Stimulated activated effector memory CD8-positive, alpha-beta T cell treated with anti-CD3 and anti-CD28 coated beads, Interleukin-12 subunit alpha, Interleukin-12 subunit beta, amount 100 ng/mL, for 72 hours (primary cell): ENCODE results near the gene TLCD4.

Experiments used
- ATAC-seq: fragments of 150-1000 bp; cut with Tn5 transposase; 2 replicates; pipeline ENCODE4 v1.10.0; 2021
- DNase-seq, 2 donors: peaks; one replicate each; pipeline ENCODE4 v3.0.0; 2021 to 2022; ENCODE audit warnings: low spot score in 2 of 2
- H3K27ac Mint-ChIP-seq: one replicate; pipeline ENCODE4 v1.8.0; 2022; ENCODE audit warnings: mild to moderate bottlenecking, mixed read lengths
- H3K36me3 Mint-ChIP-seq: one replicate; pipeline ENCODE4 v1.8.0; 2022; ENCODE audit warnings: mild to moderate bottlenecking, mixed read lengths
- H3K4me1 Mint-ChIP-seq: one replicate; pipeline ENCODE4 v1.8.0; 2022; ENCODE audit warnings: mixed read lengths
- H3K4me3 Mint-ChIP-seq: one replicate; pipeline ENCODE4 v1.8.0; 2022; ENCODE audit warnings: mild to moderate bottlenecking, mixed read lengths
- H3K9me3 Mint-ChIP-seq: one replicate; pipeline ENCODE4 v1.8.0; 2022; ENCODE audit warnings: mixed read lengths

The TLCD4 gene, protein sequence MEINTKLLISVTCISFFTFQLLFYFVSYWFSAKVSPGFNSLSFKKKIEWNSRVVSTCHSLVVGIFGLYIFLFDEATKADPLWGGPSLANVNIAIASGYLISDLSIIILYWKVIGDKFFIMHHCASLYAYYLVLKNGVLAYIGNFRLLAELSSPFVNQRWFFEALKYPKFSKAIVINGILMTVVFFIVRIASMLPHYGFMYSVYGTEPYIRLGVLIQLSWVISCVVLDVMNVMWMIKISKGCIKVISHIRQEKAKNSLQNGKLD

DNA sequence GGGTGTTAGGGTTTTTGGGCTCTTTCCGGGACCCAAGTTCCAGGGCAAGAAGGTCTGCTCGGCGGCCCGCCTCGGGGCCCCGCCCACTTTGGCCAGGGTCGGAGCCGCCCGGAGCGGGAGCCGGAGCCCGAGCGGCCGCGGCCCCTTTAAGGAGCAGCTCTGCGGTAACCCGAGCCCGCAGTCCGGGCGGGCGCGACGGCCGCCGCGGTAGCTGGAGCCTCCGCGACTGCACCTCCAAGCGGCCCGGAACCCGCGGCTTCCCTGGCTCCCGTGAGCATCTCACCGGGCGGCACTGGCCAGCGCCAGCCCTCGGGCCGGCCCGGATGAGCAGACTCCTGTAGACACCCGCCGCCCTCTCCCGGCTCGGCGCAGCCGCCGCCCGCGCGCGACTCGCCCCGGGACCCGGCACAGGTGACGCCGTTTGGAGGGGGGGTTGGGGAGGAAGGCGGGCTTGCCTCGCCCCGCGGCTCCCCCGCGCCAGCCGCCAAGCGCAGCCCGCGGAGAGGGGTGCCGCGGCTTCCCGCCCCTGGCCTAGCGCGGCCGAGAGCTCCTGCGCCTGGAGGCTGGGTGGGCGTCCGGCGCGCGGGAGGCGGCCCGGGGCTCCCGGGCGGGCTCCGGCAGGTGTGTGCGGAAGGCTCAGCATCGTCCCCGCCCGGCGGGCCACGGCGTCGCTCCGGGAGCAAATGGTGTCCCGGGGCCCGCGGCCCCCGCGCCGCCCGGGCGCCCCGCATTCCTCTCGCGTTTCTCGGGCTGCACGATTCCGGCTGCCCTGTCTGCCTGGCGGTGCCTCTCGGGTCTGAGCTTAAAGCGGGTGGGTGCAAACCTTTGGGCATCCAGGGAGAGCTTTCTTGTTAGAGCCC is at the start of gene TLCD4:
Gene TLCD4, plus strand, starts transcription at position 149 of the 860 bp plus-strand sequence. CDS start 26,547 bp downstream, outside the sequence.
- no peaks in the 10 kb centered on the region for H3K9me3 Mint-ChIP-seq
- H3K4me3 Mint-ChIP-seq: peak within 1 kb of the TSS; percentile 62
- no peak within 1 kb of the TSS for H3K27ac Mint-ChIP-seq
- peak; percentile 66 for ATAC-seq
- peak; percentile 8 to 57 for DNase-seq
- no peaks in the 10 kb centered on the region for H3K4me1 Mint-ChIP-seq
- no peaks in the 10 kb centered on the region for H3K36me3 Mint-ChIP-seq

DNA sequence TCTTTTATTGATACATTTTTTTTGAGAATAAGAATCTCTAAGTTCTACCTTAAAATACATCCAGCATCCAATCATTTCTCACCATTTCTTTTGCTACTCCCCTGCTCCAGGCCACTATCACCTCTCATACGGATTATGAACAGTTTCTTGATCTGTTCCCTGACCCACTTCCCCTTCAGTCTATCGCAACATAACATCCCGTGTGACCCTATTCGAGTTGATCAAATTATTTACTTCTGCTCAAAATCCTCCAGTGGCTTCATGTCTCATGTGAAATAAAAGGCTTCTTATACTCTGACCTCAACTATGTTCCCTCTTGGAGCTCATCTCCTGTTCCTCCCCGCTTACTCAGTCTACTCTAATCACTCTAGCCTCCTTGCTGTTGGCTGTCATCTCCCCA is 49.6 kb upstream of the TLCD4 start:
- Mint-ChIP-seq H3K4me1 (peaks cover 18% of the 10 kb centered on the region), H3K9me3 (no peaks in the 10 kb centered on the region), H3K27ac (no peak overlapping the region), H3K36me3 (peaks cover 11% of the 10 kb centered on the region), H3K4me3 (no peak overlapping the region)
- no peak for ATAC-seq
- no peak for DNase-seq

DNA sequence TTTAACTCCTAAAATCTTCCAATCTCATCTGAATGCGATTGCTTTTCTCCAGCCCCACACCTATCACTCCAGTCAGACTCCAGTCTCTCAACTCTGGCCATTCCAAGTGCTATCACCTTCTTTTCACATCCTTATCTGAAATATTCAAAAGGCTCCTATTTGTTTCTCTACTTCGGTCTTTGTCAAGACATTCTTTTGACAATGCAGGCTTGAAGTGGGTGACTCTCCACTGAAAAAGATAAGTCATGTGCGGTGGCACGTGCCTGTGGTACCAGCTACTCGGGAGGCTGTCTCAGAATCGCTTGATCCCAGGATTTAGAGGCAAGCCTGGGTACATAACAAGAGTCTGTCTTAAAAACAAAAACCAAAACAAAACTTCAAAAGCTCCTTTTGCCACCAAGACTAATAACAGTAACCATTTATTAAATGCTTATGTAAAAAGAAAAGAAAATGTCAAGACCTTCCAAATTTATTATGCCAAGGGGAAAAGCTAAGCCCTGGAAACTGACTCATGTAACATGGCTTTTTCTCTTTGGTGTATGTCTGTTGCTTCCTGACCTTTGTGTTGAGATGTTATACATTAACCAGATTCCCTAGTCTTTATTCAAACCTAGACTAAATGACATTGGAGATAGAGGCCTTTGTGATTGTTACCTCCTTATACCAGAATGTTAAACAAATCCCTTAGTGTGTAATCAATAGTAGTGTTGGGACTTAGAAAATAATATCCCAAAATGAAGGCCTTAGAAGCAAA is 48.0 kb upstream of the TLCD4 start:
- no peak for DNase-seq
- no peaks in the 10 kb centered on the region for H3K9me3 Mint-ChIP-seq
- ATAC-seq: no peak
- peaks cover 21% of the 10 kb centered on the region for H3K4me1 Mint-ChIP-seq
- no peak overlapping the region for H3K4me3 Mint-ChIP-seq
- H3K27ac Mint-ChIP-seq: no peak overlapping the region
- peaks cover 17% of the 10 kb centered on the region for H3K36me3 Mint-ChIP-seq

GRCh38 chr1:95069710-95070093 is 47.5 kb upstream of the TLCD4 start:
- H3K4me3 Mint-ChIP-seq: no peak overlapping the region
- H3K9me3 Mint-ChIP-seq: no peaks in the 10 kb centered on the region
- peaks cover 14% of the 10 kb centered on the region for H3K36me3 Mint-ChIP-seq
- peaks cover 21% of the 10 kb centered on the region for H3K4me1 Mint-ChIP-seq
- no peak for DNase-seq
- H3K27ac Mint-ChIP-seq: no peak overlapping the region
- no peak for ATAC-seq

- no peak for DNase-seq
- no peak for ATAC-seq
- Mint-ChIP-seq H3K4me1 (peaks cover 21% of the 10 kb centered on the region), H3K9me3 (no peaks in the 10 kb centered on the region), H3K4me3 (peak overlapping the region; percentile 92), H3K27ac (peak overlapping the region; percentile 91), H3K36me3 (peaks cover 14% of the 10 kb centered on the region)
These were observed 45.6 kb upstream of the TLCD4 start for GRCh38 chr1:95071539-95071938.

- peak overlapping the region; percentile 91 for H3K27ac Mint-ChIP-seq
- no peaks in the 10 kb centered on the region for H3K9me3 Mint-ChIP-seq
- H3K36me3 Mint-ChIP-seq: peaks cover 14% of the 10 kb centered on the region
- H3K4me3 Mint-ChIP-seq: peak overlapping the region; percentile 92
- ATAC-seq: no peak
- DNase-seq: no peak
- peaks cover 21% of the 10 kb centered on the region for H3K4me1 Mint-ChIP-seq
These were observed 45.0 kb upstream of the TLCD4 start for GRCh38 chr1:95072117-95072516.

DNA sequence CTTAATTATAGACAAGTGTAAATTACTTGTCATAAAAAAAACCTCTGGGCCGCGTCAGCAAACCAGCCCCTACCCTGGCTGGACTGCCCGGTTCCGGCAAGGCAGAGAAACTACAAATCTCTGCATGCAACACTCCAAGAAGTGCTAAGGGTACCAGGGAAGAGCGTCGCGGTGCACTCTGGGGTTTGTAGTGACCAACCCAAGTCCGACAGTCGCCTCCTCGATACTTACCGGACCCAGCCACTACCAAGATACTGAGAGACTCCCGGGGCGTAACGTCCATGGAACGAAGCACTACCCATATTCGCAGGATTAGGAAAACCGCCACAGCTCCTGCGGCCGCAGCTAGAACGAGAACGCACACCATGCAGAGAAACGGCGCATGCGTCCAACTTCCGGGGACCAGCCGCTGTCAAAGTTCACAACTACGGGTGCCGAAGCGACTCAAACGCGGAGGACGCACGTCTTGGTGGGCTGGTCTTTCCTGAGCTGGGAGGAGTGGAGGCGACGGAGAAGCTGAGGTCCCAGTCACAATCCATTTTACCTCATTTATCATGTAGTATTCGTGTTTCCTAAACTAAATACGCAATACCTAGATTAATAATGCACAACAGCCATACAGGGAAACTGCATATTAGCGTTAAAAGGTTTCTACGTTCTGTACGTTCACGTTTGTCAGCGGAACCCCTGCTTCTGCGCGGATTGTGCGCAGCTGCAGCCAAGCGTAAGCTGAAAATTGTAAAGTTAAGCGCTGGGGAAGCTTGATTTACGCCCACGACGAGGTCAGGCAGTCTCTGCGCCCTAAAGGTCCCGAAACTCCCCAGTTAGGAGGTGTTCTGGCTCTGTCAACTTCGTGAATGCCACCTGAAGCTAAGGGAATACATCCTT is 44.4 kb upstream of the TLCD4 start, which contains the start of gene ALG14:
Gene ALG14, minus strand, starts transcription at position 420 of the 888 bp plus-strand sequence. Its CDS starts 53 bp downstream, at position 367.
- ATAC-seq (peak; percentile 95), DNase-seq (peak; percentile 81 to 95)
- H3K36me3 Mint-ChIP-seq: peaks cover 14% of the 10 kb centered on the region
- peak within 1 kb of the TSS; percentile 92 for H3K4me3 Mint-ChIP-seq
- peak within 1 kb of the TSS; percentile 91 for H3K27ac Mint-ChIP-seq
- H3K9me3 Mint-ChIP-seq: no peaks in the 10 kb centered on the region
- peaks cover 21% of the 10 kb centered on the region for H3K4me1 Mint-ChIP-seq

- Mint-ChIP-seq H3K27ac (peak overlapping the region; percentile 91), H3K36me3 (peaks cover 14% of the 10 kb centered on the region), H3K4me3 (peak overlapping the region; percentile 92), H3K9me3 (no peaks in the 10 kb centered on the region), H3K4me1 (peaks cover 21% of the 10 kb centered on the region)
- DNase-seq (no peak), ATAC-seq (no peak)
These were observed 43.7 kb upstream of the TLCD4 start for GRCh38 chr1:95073446-95073845.

DNA sequence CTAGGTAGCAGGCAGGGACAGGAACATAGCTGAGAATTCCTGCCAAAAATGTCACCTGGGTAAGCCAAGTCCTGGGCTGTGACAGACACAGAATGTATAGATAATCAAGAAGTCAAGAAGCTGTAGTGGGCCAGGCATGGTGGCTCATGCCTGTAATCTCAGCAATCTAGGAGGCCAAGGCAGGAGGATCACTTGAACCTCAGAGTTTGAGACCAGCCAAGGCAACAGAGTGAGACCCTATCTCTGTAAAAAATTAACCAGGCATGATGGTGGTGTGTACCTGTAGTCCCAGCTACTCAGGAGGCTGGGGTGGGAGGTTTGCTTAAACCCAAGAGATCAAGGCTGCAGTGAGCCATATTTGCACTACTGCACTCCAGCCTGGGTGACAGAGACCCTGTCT is 41.1 kb upstream of the TLCD4 start:
- H3K27ac Mint-ChIP-seq: no peak overlapping the region
- peaks cover 19% of the 10 kb centered on the region for H3K4me1 Mint-ChIP-seq
- H3K36me3 Mint-ChIP-seq: peaks cover 14% of the 10 kb centered on the region
- H3K9me3 Mint-ChIP-seq: no peaks in the 10 kb centered on the region
- H3K4me3 Mint-ChIP-seq: no peak overlapping the region
- ATAC-seq (no peak), DNase-seq (no peak)

- no peak for ATAC-seq
- Mint-ChIP-seq H3K36me3 (no peaks in the 10 kb centered on the region), H3K9me3 (no peaks in the 10 kb centered on the region), H3K4me1 (no peaks in the 10 kb centered on the region), H3K4me3 (no peak overlapping the region), H3K27ac (no peak overlapping the region)
- DNase-seq: no peak
These were observed 36.7 kb upstream of the TLCD4 start for GRCh38 chr1:95080446-95080845.

- no peak overlapping the region for H3K27ac Mint-ChIP-seq
- no peak overlapping the region for H3K4me3 Mint-ChIP-seq
- ATAC-seq (no peak), DNase-seq (no peak)
- H3K4me1 Mint-ChIP-seq: no peaks in the 10 kb centered on the region
- no peaks in the 10 kb centered on the region for H3K36me3 Mint-ChIP-seq
- no peaks in the 10 kb centered on the region for H3K9me3 Mint-ChIP-seq
These were observed 36.3 kb upstream of the TLCD4 start for GRCh38 chr1:95080879-95081278.

GRCh38 chr1:95084317-95085176 is 32.6 kb upstream of the TLCD4 start:
- peak; percentile 44 for ATAC-seq
- Mint-ChIP-seq H3K9me3 (no peaks in the 10 kb centered on the region), H3K27ac (no peak overlapping the region), H3K4me1 (no peaks in the 10 kb centered on the region), H3K4me3 (no peak overlapping the region), H3K36me3 (no peaks in the 10 kb centered on the region)
- no peak for DNase-seq

DNA sequence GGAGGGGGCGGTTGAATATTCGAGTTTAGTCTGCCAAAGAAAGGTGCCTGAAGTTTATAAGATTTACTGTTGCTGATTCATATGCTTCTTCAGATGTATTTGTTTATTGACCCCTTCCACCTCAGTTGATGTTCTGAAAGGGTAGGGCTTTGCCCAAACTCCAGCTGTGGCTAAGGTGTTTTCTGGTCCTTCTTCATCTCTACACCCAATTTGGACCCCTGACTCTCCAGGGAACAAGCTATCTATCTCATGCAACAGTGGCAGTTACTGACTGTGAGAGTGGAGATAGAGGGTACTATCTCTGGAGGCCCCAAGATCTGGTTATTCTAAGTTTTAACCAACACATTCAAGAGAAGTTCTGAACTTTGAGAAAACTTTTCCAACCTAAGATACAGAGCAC is 31.8 kb upstream of the TLCD4 start:
- Mint-ChIP-seq H3K4me3 (no peak overlapping the region), H3K36me3 (no peaks in the 10 kb centered on the region), H3K4me1 (no peaks in the 10 kb centered on the region), H3K27ac (no peak overlapping the region), H3K9me3 (no peaks in the 10 kb centered on the region)
- ATAC-seq (no peak), DNase-seq (no peak)
